ENCODE measurements around the gene NEDD4L. TPM values are rescaled to one million over a fixed set of nuclear protein-coding genes. Genes with fewer than 3 reads are reported as not detected.

NEDD4L gene
- total and polyA plus RNA-seq, 10 of the 15 experiments (the other 5 are each of a cell fraction or from before 2014, with no cell fraction given): 7.4 to 24.0 (median 17.7) TPM

GRCh38 chr18:58156516-58156915 is 112.5 kb downstream of the NEDD4L start:
- H3K27ac ChIP-seq (ENCODE audit: control insufficient read depth, insufficient read depth): no peak overlapping the region
- ATAC-seq (no peak), FAIRE-seq (no peak), DNase-seq (ENCODE audit: low read depth, low spot score) (no peak)
- WGBS (ENCODE audit: insufficient coverage, insufficient replicate concordance, low lambda C conversion rate, missing lambda C conversion rate): 23% methylated on average over 9 of the region's 9 CpGs
- H3K27me3 ChIP-seq (replicated peaks in 1 of 2; ENCODE audit: control insufficient read depth in 2 of 2, insufficient read depth in 2 of 2, low read length in 1 of 2): no peaks in the 10 kb centered on the region
- H3K4me1 ChIP-seq (ENCODE audit: control insufficient read depth, insufficient read depth, low read length): no peaks in the 10 kb centered on the region
- H3K4me3 ChIP-seq: no peak overlapping the region
- ChIA-PET SMC1A (ENCODE audit: uncharacterized antibody, unreplicated experiment) (no interaction called here), CTCF (interaction anchor here (0.6 to 1.8 kb wide), 2 partner anchors 21 to 40 kb away, joined by 3 to 4 read pairs; no protein-coding TSS in a partner anchor), RAD21 (ENCODE audit: unreplicated experiment) (no interaction called here), POLR2A (no interaction called here)
- no peaks in the 10 kb centered on the region for H3K36me3 ChIP-seq (ENCODE audit: control insufficient read depth in 2 of 2, insufficient read depth in 2 of 2, low read length in 1 of 2)
- no peaks in the 10 kb centered on the region for H3K79me2 ChIP-seq (ENCODE audit: control insufficient read depth, insufficient read depth, low read length)
- no peaks in the 10 kb centered on the region for H4K20me1 ChIP-seq (ENCODE audit: control insufficient read depth, insufficient read depth)
- in situ Hi-C loops (cut with MboI): no loop called here
- no peak overlapping the region for H2AFZ ChIP-seq (ENCODE audit: control insufficient read depth, low read depth, low read length)
- intact Hi-C loops (cut with micrococcal nuclease; ENCODE audit: unreplicated experiment): no loop called here
- no peak overlapping the region for H3K4me2 ChIP-seq (ENCODE audit: control insufficient read depth, insufficient read depth)
- no TSS peak for BruUV-seq (replicated peaks)
- TF ChIP-seq ZNF384 (IDR thresholded peaks at IDR 0.05; ENCODE audit: borderline replicate concordance, low read depth, low read length): no peak
- TF ChIP-seq SREBF1 (IDR thresholded peaks at IDR 0.05; ENCODE audit: low read length): no peak
- no peak for TF ChIP-seq IKZF1 (conservative IDR thresholded peaks at IDR 0.05)
- no peak overlapping the region for H3K9ac ChIP-seq (ENCODE audit: control insufficient read depth, insufficient read depth, low read length)
- H3K9me3 ChIP-seq (replicated peaks; ENCODE audit: control insufficient read depth, insufficient read depth, low read length): no peaks in the 10 kb centered on the region

GRCh38 chr18:58157237-58157636 is 113.2 kb downstream of the NEDD4L start:
- H3K9ac ChIP-seq (ENCODE audit: control insufficient read depth, insufficient read depth, low read length): no peak overlapping the region
- H4K20me1 ChIP-seq (ENCODE audit: control insufficient read depth, insufficient read depth): no peaks in the 10 kb centered on the region
- RAD21 ChIA-PET (ENCODE audit: unreplicated experiment): no interaction called here
- CTCF ChIA-PET: interaction anchor here (0.6 to 1.8 kb wide), 2 partner anchors 22 to 41 kb away, joined by 3 to 4 read pairs; no protein-coding TSS in a partner anchor
- in situ Hi-C loops (cut with MboI) (no loop called here), intact Hi-C loops (cut with micrococcal nuclease; ENCODE audit: unreplicated experiment) (no loop called here)
- TF ChIP-seq SRF (IDR thresholded peaks at IDR 0.05; ENCODE audit: low read depth in 2 of 2, low read length in 2 of 2) (no peak), NR2F1 (conservative IDR thresholded peaks at IDR 0.05) (no peak), PBX3 (IDR thresholded peaks at IDR 0.05; ENCODE audit: insufficient replicate concordance, low read depth, low read length) (no peak), KLF5 (IDR thresholded peaks at IDR 0.05; ENCODE audit: partially characterized antibody) (no peak), HCFC1 (IDR thresholded peaks at IDR 0.05; ENCODE audit: low read length) (no peak), SPI1 (IDR thresholded peaks at IDR 0.05; ENCODE audit: borderline replicate concordance, insufficient read depth, low read depth, low read length) (no peak), HDGF (IDR thresholded peaks at IDR 0.05) (no peak), RFX5 (IDR thresholded peaks at IDR 0.05; ENCODE audit: low read depth, low read length) (no peak), EED (IDR thresholded peaks at IDR 0.05; ENCODE audit: low read depth) (no peak), MTA3 (IDR thresholded peaks at IDR 0.05; ENCODE audit: borderline replicate concordance, low read length) (no peak), SUZ12 (IDR thresholded peaks at IDR 0.05; ENCODE audit: unreplicated experiment) (no peak), FOS (IDR thresholded peaks at IDR 0.05; ENCODE audit: borderline replicate concordance, extremely low read depth, insufficient read length) (no peak)
- no peaks in the 10 kb centered on the region for H3K4me1 ChIP-seq (ENCODE audit: control insufficient read depth, insufficient read depth, low read length)
- BruUV-seq (replicated peaks): no TSS peak
- H3K4me3 ChIP-seq: no peak overlapping the region
- FAIRE-seq: no peak
- ATAC-seq: no peak
- POLR2A ChIA-PET: no interaction called here
- SMC1A ChIA-PET (ENCODE audit: uncharacterized antibody, unreplicated experiment): no interaction called here
- H3K9me3 ChIP-seq (replicated peaks; ENCODE audit: control insufficient read depth, insufficient read depth, low read length): no peaks in the 10 kb centered on the region
- DNase-seq (ENCODE audit: low read depth, low spot score): no peak
- no peaks in the 10 kb centered on the region for H3K36me3 ChIP-seq (ENCODE audit: control insufficient read depth in 2 of 2, insufficient read depth in 2 of 2, low read length in 1 of 2)
- 73% methylated on average over 3 of the region's 3 CpGs for WGBS (ENCODE audit: insufficient coverage, insufficient replicate concordance, low lambda C conversion rate, missing lambda C conversion rate)
- H3K27ac ChIP-seq (ENCODE audit: control insufficient read depth, insufficient read depth): no peak overlapping the region
- H3K79me2 ChIP-seq (ENCODE audit: control insufficient read depth, insufficient read depth, low read length): no peaks in the 10 kb centered on the region
- H3K4me2 ChIP-seq (ENCODE audit: control insufficient read depth, insufficient read depth): no peak overlapping the region
- H2AFZ ChIP-seq (ENCODE audit: control insufficient read depth, low read depth, low read length): no peak overlapping the region
- H3K27me3 ChIP-seq (replicated peaks in 1 of 2; ENCODE audit: control insufficient read depth in 2 of 2, insufficient read depth in 2 of 2, low read length in 1 of 2): no peaks in the 10 kb centered on the region
